NCI-H187 (cell line): ENCODE data around the gene ZC3H4.
"Not testable (repeated sequence)": the region's sequence is repeated elsewhere in the genome, so short reads cannot be mapped to it uniquely, and the experiment has no call there.

ENCODE experiments used
- DNase-seq, 2 experiments: peaks; one replicate each; lab custom pipeline; 2025; lab: John Stamatoyannopoulos, UW

The ZC3H4 gene

DNA sequence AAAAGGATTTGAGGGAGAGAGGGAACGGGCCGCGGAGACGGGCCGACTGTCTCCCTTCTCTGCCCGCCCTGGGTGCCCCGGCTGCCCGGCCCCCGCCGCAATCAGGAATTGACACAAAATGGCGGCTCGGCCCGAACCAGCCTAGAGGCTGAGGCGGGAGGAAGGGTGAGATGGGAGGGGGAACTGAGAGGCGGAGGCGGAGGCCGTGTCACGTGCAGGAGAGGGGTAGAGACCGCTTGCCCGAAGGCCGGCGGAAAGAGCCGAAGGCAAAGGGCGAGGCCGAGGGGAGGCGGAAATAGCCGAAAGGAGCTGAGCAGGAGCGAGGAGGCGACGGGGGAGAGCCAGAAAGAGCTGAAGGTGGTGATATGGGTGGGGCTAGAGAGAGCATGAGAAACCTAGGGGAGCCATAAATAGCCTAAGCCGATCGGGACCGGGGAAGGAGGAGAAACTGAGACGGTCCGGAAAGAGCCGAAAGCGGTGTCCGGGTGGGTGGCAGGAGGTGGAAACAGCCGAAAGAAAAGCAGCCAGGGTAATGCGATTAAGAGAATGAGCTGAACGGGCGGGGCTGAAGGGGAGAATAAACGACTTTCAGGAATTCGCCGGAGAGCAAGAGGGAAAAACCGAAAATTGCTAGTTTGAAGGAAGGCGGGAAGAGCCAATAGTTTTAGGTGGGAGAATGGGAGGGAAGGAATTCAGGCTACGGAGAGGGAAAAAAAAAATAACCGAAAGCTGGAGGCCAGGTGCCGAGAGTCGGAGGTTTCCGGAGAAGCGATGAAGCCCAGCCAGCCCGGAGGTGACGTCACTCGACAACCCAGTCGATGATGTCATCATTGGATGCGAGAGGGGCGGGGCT, at the start of gene ZC3H4:
Gene ZC3H4 (minus strand): TSS at position 780 of the 853 bp plus-strand sequence. CDS start 1,192 bp downstream, outside the sequence.
- DNase-seq, result peak; percentile 98 to 99

DNA sequence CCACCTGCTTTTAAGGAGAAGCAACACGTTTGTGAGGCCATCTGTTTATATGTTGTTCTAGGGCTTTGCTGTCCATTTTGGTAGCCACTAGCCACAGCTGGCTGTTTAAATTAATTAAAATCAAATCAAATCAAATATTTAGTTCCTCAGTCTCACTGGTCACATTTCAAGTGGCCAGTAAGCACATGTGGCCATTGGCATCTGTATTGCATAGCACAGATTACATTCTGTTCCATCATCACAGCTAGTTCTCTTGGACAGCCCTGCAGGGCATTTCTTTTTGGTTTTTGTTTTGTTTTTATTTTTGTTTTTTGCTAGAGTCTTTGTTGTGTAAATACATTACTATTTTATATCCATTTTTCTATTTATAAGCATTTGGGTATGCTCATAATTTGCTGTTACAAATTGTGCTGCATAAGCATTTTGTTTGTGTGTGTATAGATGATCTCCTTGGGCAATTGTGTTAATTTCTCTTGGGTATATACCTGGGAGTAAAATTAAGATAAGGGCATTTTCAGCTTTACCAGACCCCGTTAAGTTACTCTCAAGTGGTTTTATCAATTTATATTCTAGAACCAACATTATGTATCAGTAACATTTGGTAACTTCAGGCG, 48.4 kb upstream of the ZC3H4 start:
- no peak for DNase-seq

DNA sequence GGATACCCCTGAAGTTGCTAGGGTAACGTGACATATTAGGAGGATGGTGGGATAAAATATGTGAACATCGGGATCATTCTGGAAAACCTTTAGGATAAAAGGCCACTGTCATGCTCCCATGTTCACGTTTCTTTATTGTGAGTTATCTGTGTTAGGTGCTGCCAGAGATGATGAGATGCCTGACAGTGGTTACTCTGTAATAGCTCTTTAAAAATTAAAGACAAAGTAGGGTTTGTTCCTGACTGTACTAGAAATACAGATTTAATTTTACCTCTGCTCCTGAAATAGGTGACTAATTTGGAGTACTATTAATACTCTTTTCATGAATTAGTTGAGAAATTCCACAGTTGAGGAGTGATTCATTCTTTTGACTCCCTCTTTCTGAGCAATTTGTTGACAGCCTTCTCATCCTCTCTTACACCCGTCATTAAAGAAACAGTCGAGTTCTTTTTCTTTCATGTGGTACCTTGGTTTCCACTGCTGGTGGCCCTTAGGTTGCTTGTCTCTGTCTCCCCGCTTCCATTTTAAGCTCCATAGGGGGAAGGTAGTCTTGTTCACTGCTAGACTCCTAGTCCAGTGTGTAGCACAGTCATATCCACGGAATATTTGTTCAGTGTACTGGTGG, 45.4 kb upstream of the ZC3H4 start:
- no peak for DNase-seq

DNA sequence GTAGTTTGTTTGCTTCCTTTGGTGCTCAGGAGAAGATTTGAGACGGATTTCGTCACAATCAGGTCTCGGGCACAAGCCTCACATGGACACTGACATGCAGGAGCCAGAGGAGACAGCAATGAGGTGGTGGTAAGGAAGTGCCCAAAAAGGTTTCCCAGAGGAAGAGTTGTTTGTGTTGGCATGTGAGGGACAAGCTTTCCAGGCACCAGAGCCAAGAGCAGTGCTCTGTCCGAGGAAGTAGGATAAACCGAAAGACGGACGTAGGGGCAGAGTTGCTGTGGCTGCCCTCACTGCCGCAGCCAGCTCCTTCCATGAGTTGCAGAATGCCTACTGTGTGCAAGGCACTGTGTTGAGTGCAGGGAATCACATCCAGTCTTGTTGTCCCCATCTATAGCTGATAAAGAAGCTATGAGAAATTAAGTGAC, 44.8 kb upstream of the ZC3H4 start:
- no peak for DNase-seq

DNA sequence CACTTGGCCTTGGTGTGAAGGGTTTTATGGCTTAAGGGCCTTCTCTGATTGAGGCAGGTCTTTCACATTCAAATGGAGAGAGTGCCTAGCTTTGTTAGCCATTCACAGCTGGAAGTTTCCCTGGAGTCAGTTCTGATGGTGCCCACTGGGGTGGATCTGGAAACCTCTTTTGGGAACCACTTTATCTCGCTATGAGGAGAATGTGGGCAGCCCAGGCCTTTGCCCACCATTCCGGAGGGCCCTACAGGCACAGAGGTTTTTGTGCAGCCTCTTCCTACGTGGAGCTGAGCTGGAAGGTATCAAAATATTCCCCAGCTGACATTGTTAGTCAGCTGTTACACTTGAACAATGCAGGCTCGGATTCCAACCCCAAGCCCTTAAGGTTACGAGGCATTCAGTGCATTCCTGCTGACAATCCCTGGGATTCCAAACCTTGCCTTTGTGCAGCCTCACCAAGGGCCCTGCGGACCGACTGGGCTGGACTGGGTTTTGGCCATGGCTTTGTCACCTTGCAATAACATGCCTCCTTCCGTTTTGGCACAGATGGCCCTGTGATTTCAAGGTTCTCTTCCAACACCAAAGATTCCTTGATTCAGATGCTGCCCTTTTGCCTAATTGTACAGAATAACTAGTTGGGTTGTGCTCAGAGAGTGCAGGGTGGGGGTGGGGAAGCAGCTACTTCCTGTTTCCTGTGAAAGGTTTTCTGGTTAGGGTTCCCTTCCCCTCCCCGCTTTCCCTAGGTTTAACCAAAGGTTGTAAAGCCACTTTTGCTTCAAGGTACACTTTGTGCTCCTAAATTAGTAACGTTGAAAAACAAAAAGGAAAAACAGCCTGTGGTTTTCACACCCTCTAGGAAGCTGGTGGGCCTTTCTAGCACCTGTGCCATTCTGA, 44.1 kb upstream of the ZC3H4 start:
- DNase-seq, result no peak

DNA sequence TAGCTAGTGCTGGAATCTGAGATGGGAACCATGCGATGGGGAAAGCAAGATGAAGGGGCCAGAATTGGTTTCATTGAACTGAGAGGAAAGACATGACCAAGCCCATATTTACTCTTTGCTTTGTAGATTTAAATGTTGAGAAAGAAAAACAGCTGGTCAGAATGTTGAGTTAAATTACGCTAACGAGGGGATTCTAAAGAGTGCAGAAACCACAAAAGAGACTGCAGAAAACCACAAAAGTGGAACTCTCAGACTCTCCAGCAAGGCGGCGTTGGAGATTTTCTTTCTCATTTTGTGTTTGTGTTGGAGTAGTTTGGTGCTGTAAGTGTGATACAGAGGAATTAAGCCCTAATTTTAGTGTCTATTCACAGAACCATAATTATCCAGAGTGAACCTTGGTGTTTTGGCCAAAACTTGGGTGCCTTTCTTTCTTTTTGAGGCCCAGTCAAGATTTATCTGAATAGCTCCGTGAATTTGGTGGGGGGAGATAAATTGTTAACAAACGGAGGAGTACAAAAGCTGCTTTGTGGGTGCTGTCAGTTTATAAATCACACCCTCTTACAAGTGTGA, 43.4 kb upstream of the ZC3H4 start:
- peak; percentile 40 to 43 for DNase-seq

DNA sequence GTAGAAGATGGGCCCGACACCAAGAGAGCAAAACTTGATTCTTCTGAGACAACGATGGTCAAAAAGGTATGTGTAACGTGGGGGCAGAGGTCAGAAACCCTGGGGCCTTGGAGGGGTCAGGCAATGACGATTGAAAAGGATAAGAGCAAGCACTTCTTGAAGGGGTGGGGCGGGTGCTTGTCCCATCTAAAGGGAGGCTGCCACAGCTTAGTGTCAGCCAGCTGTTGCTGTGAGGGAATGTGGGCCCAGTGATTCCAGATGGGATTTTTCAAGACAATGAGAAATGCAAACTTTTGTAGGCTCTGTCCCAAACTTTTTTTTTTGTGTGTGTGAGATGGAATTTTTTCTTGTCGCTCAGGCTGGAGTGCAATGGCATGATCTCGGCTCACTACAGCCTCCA, 41.6 kb upstream of the ZC3H4 start:
- DNase-seq, result no peak

DNA sequence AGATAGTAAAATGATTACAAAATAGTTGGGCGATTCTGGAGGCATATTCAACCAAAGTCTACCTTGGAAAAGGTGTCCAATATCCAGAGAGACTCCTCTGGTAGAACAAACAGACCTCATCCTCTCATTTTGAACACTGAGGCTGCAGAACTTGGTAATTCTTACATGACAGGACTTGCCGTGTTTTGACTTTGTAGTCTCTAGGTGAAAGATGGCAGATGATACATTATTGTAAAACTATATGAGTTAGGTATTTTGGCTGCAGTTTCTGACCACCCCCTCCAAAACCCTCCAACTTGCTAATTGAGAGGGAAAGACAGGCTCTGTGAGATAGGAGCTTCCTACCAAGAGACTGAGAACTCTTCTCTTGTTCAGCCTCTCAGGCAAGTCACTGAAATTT, 39.7 kb upstream of the ZC3H4 start:
- no peak for DNase-seq

DNA sequence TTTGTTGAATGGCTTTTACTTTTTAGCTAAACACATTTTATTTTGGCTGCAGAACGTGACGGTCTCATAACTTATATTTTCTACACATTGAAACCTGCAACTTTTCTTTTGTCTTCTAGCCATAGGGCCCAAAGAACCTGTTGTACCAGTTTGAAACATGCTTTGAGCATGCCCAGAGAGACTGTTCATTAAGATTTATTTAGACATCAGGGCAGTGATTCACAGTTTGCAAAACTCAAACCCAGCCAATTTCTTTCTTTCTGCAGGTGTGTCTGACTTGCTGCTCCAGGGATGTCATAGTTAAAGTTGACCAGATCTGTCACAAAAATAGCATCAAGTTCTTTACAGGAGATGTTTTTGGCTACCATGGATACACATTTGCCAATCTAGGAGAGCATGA, 39.1 kb upstream of the ZC3H4 start:
- no peak for DNase-seq

DNA sequence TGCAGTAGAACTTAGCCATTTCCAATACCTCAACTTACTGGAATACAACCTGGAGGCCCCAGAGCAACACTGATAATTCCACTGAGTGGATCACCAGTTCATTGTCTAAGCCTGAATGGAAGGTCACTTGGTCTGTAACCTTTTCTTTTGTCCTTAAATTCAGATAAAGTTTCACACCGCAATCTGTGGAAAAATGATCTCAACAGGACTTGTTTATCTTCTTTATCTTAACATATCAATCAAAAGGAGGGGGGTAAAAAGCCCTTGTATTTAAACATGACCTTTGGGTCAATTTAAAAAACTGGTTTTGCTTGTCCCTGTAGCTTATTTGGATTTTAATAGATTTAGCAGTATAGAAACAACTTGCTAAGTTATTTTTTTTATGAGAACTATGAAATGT, 38.6 kb upstream of the ZC3H4 start:
- no peak for DNase-seq

DNA sequence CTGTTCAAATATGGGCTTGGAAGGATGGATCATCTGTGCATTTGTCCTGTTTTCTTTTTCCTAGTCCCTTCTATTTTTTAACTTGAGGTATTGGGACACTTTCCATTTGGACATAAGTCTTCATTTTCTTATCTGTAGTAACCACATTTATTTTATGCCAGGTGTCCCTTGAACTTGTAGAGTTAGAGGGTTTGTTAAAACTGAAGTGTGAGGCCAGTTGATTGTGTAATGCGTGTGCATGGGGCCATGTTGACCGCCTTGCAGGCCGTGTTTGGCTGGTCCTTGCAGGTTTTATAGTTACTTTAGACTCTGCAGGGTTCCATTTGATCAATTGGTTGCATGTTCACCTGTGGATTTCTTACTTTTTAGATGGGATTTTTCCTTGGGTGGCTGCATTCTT, 38.1 kb upstream of the ZC3H4 start:
- DNase-seq, result no peak

DNA sequence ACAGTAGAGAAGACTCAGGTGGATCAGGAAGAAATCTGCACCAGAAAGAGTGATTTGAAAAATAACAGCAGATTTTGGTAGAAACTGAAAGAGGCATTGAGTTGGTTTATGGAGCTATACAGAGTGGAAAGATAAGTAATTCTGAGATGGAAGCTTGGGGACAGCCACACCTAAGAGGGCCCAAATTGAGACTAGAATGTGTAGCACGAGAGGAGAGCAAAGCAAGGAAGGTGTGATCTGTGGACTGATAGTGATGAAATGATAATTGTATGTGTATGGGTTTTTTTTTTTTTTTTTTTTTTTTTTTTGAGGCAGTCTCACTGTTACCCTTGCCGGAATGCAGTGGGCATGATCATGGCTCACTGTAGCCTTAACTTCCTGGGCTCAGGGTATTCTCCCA, 33.3 kb upstream of the ZC3H4 start:
- no peak for DNase-seq

DNA sequence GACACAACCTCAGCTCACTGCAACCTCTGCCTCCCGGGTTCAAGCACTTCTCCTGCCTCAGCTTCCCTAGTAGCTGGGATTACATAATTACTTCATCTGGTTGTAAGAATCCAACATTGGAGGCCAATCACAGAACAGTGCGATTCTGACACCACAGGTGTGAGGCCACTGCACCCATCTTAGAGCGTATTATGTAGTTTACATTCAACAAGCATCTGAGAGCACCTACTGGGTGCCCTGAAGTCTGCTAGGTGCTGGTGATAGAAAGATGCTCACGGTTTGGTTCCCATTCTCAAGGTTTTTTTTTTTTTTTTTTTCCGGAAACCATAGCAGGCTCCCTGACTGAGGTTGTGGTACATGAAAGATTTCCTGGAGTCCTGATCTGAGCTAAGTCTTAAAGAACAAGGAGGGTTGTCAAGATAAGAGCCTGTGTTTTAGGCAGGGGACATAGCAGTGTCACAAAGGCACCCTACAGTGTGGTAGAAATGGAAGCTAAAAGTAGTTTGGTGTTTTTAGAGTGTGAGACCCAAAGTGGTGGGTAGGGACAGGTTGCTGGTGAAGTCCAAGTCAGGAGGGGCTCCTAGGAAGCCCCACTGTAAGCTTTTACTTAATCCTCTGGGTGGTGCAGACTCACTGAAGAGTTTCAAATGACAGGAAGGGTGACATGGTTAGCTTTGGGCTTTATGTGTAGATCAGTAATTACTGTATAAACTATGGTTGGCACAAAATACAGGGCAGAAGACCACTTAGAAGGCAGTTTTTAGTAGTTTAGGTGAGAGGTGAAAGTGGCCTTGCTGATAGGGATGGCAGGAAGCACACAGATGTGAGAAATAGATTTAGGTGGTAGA, 32.3 kb upstream of the ZC3H4 start:
- no peak for DNase-seq

DNA sequence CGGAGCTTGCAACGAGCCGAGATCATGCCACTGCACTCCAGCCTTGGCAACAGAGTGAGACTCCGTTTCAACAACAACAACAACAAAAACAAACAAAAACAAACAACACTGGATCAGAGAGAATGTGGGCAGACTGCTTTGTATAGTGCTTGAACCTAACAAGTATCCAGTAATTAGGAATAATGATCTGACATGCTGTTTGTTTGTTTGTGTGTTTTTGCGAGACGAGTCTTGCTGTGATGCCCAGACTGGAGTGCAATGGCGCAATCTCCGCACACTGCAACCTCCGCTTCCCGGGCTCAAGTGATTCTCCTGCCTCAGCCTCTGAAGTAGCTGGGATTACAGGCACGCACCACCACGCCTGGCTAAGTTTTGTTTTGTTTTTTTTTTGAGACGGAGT, 31.1 kb upstream of the ZC3H4 start:
- DNase-seq, result no peak

DNA sequence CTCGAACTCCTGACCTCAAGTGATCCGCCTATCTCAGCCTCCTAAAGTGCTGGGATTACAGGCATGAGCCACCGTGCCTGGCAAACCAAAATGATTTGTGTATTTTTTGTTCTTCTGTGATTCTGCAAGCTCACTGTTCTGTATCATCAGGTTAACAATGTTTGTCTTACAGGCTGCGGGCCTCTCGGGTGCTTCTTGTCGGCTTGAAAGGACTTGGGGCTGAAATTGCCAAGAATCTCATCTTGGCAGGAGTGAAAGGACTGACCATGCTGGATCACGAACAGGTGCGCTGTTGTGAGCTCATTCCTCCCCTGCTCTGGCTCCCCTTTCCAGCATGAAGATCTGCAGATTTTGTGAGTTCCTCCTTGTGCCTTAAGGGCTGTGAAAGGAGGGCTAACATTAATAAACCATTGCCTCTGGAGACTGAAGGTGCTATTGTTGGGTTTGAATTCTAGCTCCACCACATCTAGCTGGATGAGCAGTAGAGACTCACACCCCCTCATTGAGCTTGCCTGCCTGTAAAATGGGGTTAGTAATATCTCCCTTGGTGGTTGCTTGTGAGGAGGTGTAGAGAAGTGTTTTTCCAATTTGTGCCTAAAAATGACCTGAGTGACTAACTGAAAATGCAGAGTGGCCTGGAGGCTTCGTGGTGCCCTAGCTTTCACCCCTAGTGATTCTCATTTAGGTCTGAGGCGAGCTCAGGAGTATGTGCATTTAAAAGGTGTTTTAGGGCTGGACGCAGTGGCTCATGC, 29.9 kb upstream of the ZC3H4 start:
- DNase-seq, result no peak

DNA sequence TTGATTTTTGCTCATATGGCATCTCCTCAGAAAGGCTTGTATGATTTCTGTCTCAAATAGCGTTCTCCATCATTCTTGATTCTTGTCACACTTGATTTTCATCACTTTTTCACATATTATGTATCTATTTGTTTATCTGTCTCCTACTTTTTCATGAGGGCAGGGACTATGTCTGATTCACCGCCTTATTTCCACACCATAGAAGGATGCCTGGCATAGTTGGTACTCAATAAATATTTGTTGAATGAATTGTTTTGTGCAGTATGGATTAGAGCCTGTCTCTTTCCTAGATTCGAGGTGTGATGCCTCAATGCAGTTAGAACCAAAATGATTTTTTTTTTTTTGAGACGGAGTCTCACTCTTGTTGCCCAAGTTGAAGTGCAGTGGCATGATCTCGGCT, 29.2 kb upstream of the ZC3H4 start:
- no peak for DNase-seq

DNA sequence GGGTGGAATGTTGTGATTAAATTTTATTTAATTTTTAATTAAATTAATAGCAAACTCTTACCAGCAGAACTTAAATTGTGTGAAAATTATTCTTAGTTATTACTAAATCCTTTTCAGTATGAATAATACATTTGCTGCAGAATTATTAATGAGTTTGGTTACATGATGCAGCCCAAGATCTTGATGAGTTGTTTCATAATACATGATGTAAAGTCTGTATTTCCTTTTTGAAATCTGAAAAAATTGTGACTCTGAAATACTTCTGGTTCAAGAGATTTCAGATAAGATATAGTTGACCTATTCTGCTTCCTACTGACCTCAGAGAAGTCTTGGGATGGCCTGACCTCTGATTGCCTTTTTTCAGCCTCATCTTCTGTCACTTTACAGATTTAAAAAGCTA, 28.1 kb upstream of the ZC3H4 start:
- no peak for DNase-seq

DNA sequence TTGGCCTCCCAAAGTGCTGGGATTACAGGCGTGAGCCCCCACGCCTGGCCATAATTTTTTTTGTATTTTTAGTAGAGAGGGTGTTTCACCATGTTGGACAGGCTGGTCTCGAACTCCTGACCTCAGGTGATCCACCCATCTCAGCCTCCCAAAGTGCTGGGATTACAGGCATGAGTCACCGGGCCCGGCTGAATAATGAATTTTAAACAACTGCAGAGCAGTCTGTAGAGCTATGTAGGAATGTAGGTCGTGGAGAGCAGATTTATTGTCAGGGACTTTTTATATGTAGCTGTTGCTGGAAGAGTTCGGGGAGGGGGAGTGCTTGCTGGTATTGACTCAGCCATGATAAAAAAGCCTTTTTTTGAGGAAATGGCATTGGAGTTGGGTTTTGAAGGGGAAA, 27.7 kb upstream of the ZC3H4 start:
- DNase-seq, result not testable (repeated sequence)

DNA sequence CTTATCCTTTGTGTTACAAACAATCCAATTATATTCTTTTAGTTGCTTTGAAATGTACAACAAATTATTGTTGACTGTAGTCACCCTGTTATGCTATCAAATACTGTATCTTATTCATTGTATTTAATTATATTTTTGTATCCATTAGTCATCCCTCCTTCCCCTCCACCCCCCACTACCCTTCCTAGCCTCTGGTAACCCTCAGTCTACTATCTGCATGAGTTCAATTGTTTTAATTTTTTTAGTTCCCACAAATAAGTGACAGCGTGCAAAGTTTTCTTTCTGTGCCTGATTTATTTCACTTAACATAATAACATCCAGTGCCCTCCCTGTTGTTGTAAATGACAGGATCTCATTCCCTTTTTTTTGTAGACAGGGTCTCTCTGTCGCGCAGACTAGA, 21.6 kb upstream of the ZC3H4 start:
- no peak for DNase-seq

DNA sequence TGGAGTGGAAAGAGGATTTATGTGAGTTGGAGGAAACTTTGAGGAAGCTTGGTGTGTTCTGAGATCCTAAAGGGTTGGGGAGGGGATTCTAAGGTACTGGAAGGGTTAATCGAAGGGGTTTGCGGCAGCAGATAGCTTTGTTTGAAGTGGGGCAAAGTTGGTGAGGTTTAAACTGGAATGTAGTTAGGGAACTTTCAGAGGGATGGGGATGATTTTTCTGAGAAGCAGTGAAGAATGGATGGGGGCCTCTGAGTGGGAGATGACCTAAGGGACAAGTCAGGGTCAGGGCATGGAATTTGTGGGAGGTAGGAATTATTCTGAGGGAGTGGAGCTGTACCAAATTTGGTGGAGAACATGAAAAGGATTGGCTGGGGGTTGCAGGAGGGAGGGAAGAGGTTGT, 21.0 kb upstream of the ZC3H4 start:
- DNase-seq, result no peak
